PFSK-1 (cell line): ENCODE measurements around the gene HSDL1.

ENCODE experiments used
- POLR2AphosphoS5 ChIP-seq: IDR thresholded peaks from 2 replicates; pipeline ENCODE4 v1.6.1; 2012; ENCODE audit warnings: low read depth, mild to moderate bottlenecking, control low read depth, low read length, moderate library complexity
- SIN3A ChIP-seq: IDR thresholded peaks from 2 replicates; pipeline ENCODE4 v1.6.1; 2012; ENCODE audit warnings: mild to moderate bottlenecking, low read length, moderate library complexity, borderline replicate concordance; ENCODE audit not compliant: insufficient read depth
- TAF1 ChIP-seq: IDR thresholded peaks from 2 replicates; pipeline ENCODE4 v1.6.1; 2012; ENCODE audit warnings: low read length, control low read depth, borderline replicate concordance; ENCODE audit not compliant: insufficient read depth

DNA sequence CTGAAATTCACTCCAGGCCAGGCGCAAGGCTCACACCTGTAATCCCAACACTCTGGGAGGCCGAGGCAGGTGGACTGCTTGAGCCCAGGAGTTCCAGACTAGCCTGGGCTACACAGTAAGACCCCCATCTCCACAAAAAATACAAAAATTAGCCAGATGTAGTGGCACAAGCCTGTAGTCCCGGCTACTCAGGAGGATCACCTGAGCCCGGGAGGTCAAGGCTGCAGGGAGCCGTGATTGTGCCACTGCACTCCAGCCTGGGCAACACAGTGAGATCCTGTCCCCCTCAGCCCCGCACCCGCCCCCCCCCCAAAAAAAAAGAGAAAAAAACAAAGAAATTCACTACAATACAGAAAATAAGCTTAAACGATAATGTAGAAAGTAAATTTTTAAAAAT lies 59.7 kb downstream of the HSDL1 start:
- TF ChIP-seq POLR2AphosphoS5 = no peak
- no peak for TF ChIP-seq SIN3A
- TF ChIP-seq TAF1 = no peak
